Mesendoderm (in vitro differentiated cells): ENCODE data around the gene ZCWPW1.

ENCODE experiments used
- DNase-seq: peaks from one replicate; pipeline ENCODE4 v3.0.0; 2013
- H2AK5ac ChIP-seq: 2 replicates; pipeline ENCODE4 v1.6.1; 2013; ENCODE audit warnings: low read length, inconsistent platforms
- H2BK120ac ChIP-seq: 2 replicates; pipeline ENCODE4 v1.6.1; 2013; ENCODE audit warnings: low read depth, mild to moderate bottlenecking, low read length, moderate library complexity, mixed read lengths
- H2BK15ac ChIP-seq: replicated peaks from 2 replicates; pipeline ENCODE4 v1.6.1; 2013; ENCODE audit warnings: low read depth, mild to moderate bottlenecking, moderate library complexity
- H2BK5ac ChIP-seq: 2 replicates; pipeline ENCODE4 v1.6.1; 2013; ENCODE audit warnings: low read length, inconsistent platforms
- H3K18ac ChIP-seq: 2 replicates; pipeline ENCODE4 v1.6.1; 2013; ENCODE audit warnings: mild to moderate bottlenecking, low read length, mixed read lengths
- H3K23ac ChIP-seq: one replicate; pipeline ENCODE4 v1.6.1; 2013; ENCODE audit warnings: low read length
- H3K27ac ChIP-seq: 2 replicates; pipeline ENCODE4 v1.5.1; 2013; ENCODE audit warnings: low read depth, mild to moderate bottlenecking, inconsistent platforms, low read length, moderate library complexity
- H3K27me3 ChIP-seq: 2 replicates; pipeline ENCODE4 v1.6.1; 2013; ENCODE audit warnings: low read length, control low read depth, mild to moderate bottlenecking, inconsistent platforms; ENCODE audit not compliant: insufficient read depth, poor library complexity
- H3K36me3 ChIP-seq: 2 replicates; pipeline ENCODE4 v1.6.1; 2013; ENCODE audit warnings: low read length, inconsistent platforms; ENCODE audit not compliant: control insufficient read depth, insufficient read depth
- H3K4ac ChIP-seq: one replicate; pipeline ENCODE4 v1.6.1; 2013; ENCODE audit warnings: low read depth, mild to moderate bottlenecking, low read length, moderate library complexity
- H3K4me1 ChIP-seq: 2 replicates; pipeline ENCODE4 v1.6.1; 2013; ENCODE audit warnings: low read depth, low read length, inconsistent platforms; ENCODE audit not compliant: control insufficient read depth
- H3K4me2 ChIP-seq: 2 replicates; pipeline ENCODE4 v1.6.1; 2013; ENCODE audit warnings: low read length
- H3K4me3 ChIP-seq: 2 replicates; pipeline ENCODE4 v1.5.1; 2013; ENCODE audit warnings: mild to moderate bottlenecking, low read length
- H3K56ac ChIP-seq: one replicate; pipeline ENCODE4 v1.6.1; 2013; ENCODE audit warnings: low read length
- H3K79me1 ChIP-seq: 2 replicates; pipeline ENCODE4 v1.6.1; 2013; ENCODE audit warnings: low read length, inconsistent platforms
- H3K79me2 ChIP-seq: 2 replicates; pipeline ENCODE4 v1.6.1; 2013; ENCODE audit warnings: mild to moderate bottlenecking, low read length; ENCODE audit not compliant: control insufficient read depth, insufficient read depth
- H3K9ac ChIP-seq: 2 replicates; pipeline ENCODE4 v1.6.1; 2013; ENCODE audit warnings: low read length, inconsistent platforms
- H4K5ac ChIP-seq: one replicate; pipeline ENCODE4 v1.6.1; 2013; ENCODE audit warnings: low read length
- H4K8ac ChIP-seq: one replicate; pipeline ENCODE4 v1.6.1; 2013; ENCODE audit warnings: low read depth, mild to moderate bottlenecking, control low read depth, low read length, moderate library complexity
- WGBS: extraction: QIAGEN DNeasy Blood & Tissue Kit; methylation state at CpG from one replicate; pipeline ENCODE4 v1.1.7; 2013; ENCODE audit warnings: low lambda C conversion rate, missing lambda C conversion rate; ENCODE audit not compliant: insufficient coverage; ENCODE audit errors: extremely low coverage; 5-methylcytosine and 5-hydroxymethylcytosine counted together

The ZCWPW1 gene

GRCh38 chr7:100426516-100426915, 2.0 kb downstream of the ZCWPW1 start:
- H3K18ac ChIP-seq: no peak overlapping the region
- peaks cover 9% of the 10 kb centered on the region for H3K79me1 ChIP-seq
- H2BK120ac ChIP-seq: no peak overlapping the region
- no peak overlapping the region for H3K27ac ChIP-seq
- H3K4me2 ChIP-seq: no peak overlapping the region
- no peak overlapping the region for H3K9ac ChIP-seq
- peaks cover 15% of the 10 kb centered on the region for H3K79me2 ChIP-seq
- no peaks in the 10 kb centered on the region for H3K27me3 ChIP-seq
- H3K23ac ChIP-seq: no peak overlapping the region
- H2BK15ac ChIP-seq: no peak overlapping the region
- H3K4me1 ChIP-seq: peaks cover 7% of the 10 kb centered on the region
- no peak overlapping the region for H3K4ac ChIP-seq
- H4K5ac ChIP-seq: no peak overlapping the region
- H2AK5ac ChIP-seq: no peak overlapping the region
- no peak overlapping the region for H4K8ac ChIP-seq
- no peak overlapping the region for H3K4me3 ChIP-seq
- no peak overlapping the region for H2BK5ac ChIP-seq
- H3K56ac ChIP-seq: no peak overlapping the region
- no peak for DNase-seq
- peaks cover 1% of the 10 kb centered on the region for H3K36me3 ChIP-seq

GRCh38 chr7:100425347-100425746, 3.2 kb downstream of the ZCWPW1 start:
- no peak overlapping the region for H4K5ac ChIP-seq
- H3K4me2 ChIP-seq: no peak overlapping the region
- H2BK120ac ChIP-seq: no peak overlapping the region
- no peak overlapping the region for H2AK5ac ChIP-seq
- no peak overlapping the region for H4K8ac ChIP-seq
- no peaks in the 10 kb centered on the region for H3K79me1 ChIP-seq
- no peaks in the 10 kb centered on the region for H3K27me3 ChIP-seq
- H3K9ac ChIP-seq: no peak overlapping the region
- WGBS: no CpG with 5 or more reads among the region's 1 CpG
- no peak overlapping the region for H3K23ac ChIP-seq
- H3K18ac ChIP-seq: no peak overlapping the region
- no peak overlapping the region for H3K27ac ChIP-seq
- no peak overlapping the region for H3K4ac ChIP-seq
- no peak for DNase-seq
- H3K4me1 ChIP-seq: no peaks in the 10 kb centered on the region
- no peaks in the 10 kb centered on the region for H3K36me3 ChIP-seq
- H3K79me2 ChIP-seq: peaks cover 4% of the 10 kb centered on the region
- H2BK5ac ChIP-seq: no peak overlapping the region
- H2BK15ac ChIP-seq: no peak overlapping the region
- no peak overlapping the region for H3K56ac ChIP-seq
- no peak overlapping the region for H3K4me3 ChIP-seq

GRCh38 chr7:100423315-100423714, 5.2 kb downstream of the ZCWPW1 start:
- no peaks in the 10 kb centered on the region for H3K4me1 ChIP-seq
- no peak overlapping the region for H3K23ac ChIP-seq
- H3K79me1 ChIP-seq: no peaks in the 10 kb centered on the region
- no peak overlapping the region for H4K5ac ChIP-seq
- H3K4me2 ChIP-seq: no peak overlapping the region
- H2BK120ac ChIP-seq: no peak overlapping the region
- H3K4me3 ChIP-seq: no peak overlapping the region
- DNase-seq: no peak
- no peak overlapping the region for H3K18ac ChIP-seq
- no peak overlapping the region for H4K8ac ChIP-seq
- no CpG with 5 or more reads among the region's 6 CpGs for WGBS
- no peaks in the 10 kb centered on the region for H3K36me3 ChIP-seq
- H3K27ac ChIP-seq: no peak overlapping the region
- no peak overlapping the region for H2BK15ac ChIP-seq
- no peak overlapping the region for H3K4ac ChIP-seq
- no peak overlapping the region for H2BK5ac ChIP-seq
- H3K79me2 ChIP-seq: no peaks in the 10 kb centered on the region
- H3K9ac ChIP-seq: no peak overlapping the region
- H2AK5ac ChIP-seq: no peak overlapping the region
- H3K27me3 ChIP-seq: no peaks in the 10 kb centered on the region
- no peak overlapping the region for H3K56ac ChIP-seq

- H3K27ac ChIP-seq: no peak overlapping the region
- no peak overlapping the region for H3K9ac ChIP-seq
- H3K56ac ChIP-seq: no peak overlapping the region
- no peaks in the 10 kb centered on the region for H3K36me3 ChIP-seq
- H4K8ac ChIP-seq: no peak overlapping the region
- H2BK15ac ChIP-seq: no peak overlapping the region
- no peak overlapping the region for H3K4me2 ChIP-seq
- no peak overlapping the region for H3K4ac ChIP-seq
- H2BK5ac ChIP-seq: no peak overlapping the region
- H3K23ac ChIP-seq: no peak overlapping the region
- no peaks in the 10 kb centered on the region for H3K79me1 ChIP-seq
- no peak for DNase-seq
- no peaks in the 10 kb centered on the region for H3K27me3 ChIP-seq
- H3K18ac ChIP-seq: no peak overlapping the region
- H2BK120ac ChIP-seq: no peak overlapping the region
- H3K4me1 ChIP-seq: no peaks in the 10 kb centered on the region
- H4K5ac ChIP-seq: no peak overlapping the region
- H2AK5ac ChIP-seq: no peak overlapping the region
- no peaks in the 10 kb centered on the region for H3K79me2 ChIP-seq
- H3K4me3 ChIP-seq: no peak overlapping the region
- WGBS: no CpG with 5 or more reads among the region's 1 CpG
Measured at GRCh38 chr7:100419660-100420226, 8.8 kb downstream of the ZCWPW1 start.

- no peaks in the 10 kb centered on the region for H3K4me1 ChIP-seq
- no CpG with 5 or more reads among the region's 1 CpG for WGBS
- no peak overlapping the region for H3K9ac ChIP-seq
Measured at GRCh38 chr7:100418930-100419659, 9.4 kb downstream of the ZCWPW1 start.

GRCh38 chr7:100415448-100415847, 13.1 kb downstream of the ZCWPW1 start:
- H2AK5ac ChIP-seq: no peak overlapping the region
- no peak overlapping the region for H3K9ac ChIP-seq
- no peak overlapping the region for H2BK120ac ChIP-seq
- no peak overlapping the region for H3K4ac ChIP-seq
- WGBS: no CpG with 5 or more reads among the region's 5 CpGs
- no peak overlapping the region for H3K23ac ChIP-seq
- no peak overlapping the region for H3K18ac ChIP-seq
- no peaks in the 10 kb centered on the region for H3K36me3 ChIP-seq
- DNase-seq: no peak
- no peaks in the 10 kb centered on the region for H3K79me1 ChIP-seq
- no peaks in the 10 kb centered on the region for H3K4me1 ChIP-seq
- H3K27ac ChIP-seq: no peak overlapping the region
- H2BK15ac ChIP-seq: no peak overlapping the region
- H4K8ac ChIP-seq: no peak overlapping the region
- no peak overlapping the region for H4K5ac ChIP-seq
- H3K56ac ChIP-seq: no peak overlapping the region
- no peak overlapping the region for H3K4me2 ChIP-seq
- H3K4me3 ChIP-seq: no peak overlapping the region
- no peaks in the 10 kb centered on the region for H3K79me2 ChIP-seq
- H3K27me3 ChIP-seq: no peaks in the 10 kb centered on the region
- no peak overlapping the region for H2BK5ac ChIP-seq

More at GRCh38 chr7:100418930-100419659, 9.4 kb downstream of the ZCWPW1 start:
- Histone ChIP-seq H3K4me2 (no peak overlapping the region), H2BK120ac (no peak overlapping the region), H4K5ac (no peak overlapping the region), H3K4me3 (no peak overlapping the region), H3K27me3 (no peaks in the 10 kb centered on the region), H4K8ac (no peak overlapping the region), H3K56ac (no peak overlapping the region), H3K27ac (no peak overlapping the region), H3K4ac (no peak overlapping the region), H2BK15ac (no peak overlapping the region), H2BK5ac (no peak overlapping the region), H3K36me3 (no peaks in the 10 kb centered on the region), H3K23ac (no peak overlapping the region), H3K18ac (no peak overlapping the region), H3K79me2 (no peaks in the 10 kb centered on the region), H3K79me1 (no peaks in the 10 kb centered on the region), H2AK5ac (no peak overlapping the region)
- no peak for DNase-seq
